HL-60 (cell line): ENCODE results near the gene CACNA1C.

Experiments
- DNase-seq, 2 experiments: peaks; one replicate each; pipeline ENCODE4 v3.0.0-alpha.2; 2010 to 2020; ENCODE audit warnings: low read depth in 1 of 2, low spot score in 1 of 2
- H3K27ac ChIP-seq: fragments of 250-450 bp; sonication (Bioruptor Pico); replicated peaks from 2 replicates; pipeline ENCODE4 v1.5.1; 2020; ENCODE audit warnings: mild to moderate bottlenecking, moderate library complexity
- H3K27me3 ChIP-seq: fragments of 250-450 bp; sonication (Bioruptor Pico); 2 replicates; pipeline ENCODE4 v1.5.1; 2021; ENCODE audit warnings: mild to moderate bottlenecking, moderate library complexity; ENCODE audit not compliant: insufficient read depth, poor library complexity, severe bottlenecking
- H3K4me3 ChIP-seq: replicated peaks from 2 replicates; pipeline ENCODE4 v1.5.1; 2011; ENCODE audit warnings: mild to moderate bottlenecking, control low read depth, low read length; ENCODE audit not compliant: insufficient read depth
- CTCF ChIP-seq: IDR thresholded peaks from one replicate; pipeline ENCODE4 v1.5.1; 2011; ENCODE audit warnings: low read length, control low read depth, inconsistent platforms; ENCODE audit not compliant: insufficient read depth
- GABPA ChIP-seq: IDR thresholded peaks from 2 replicates; pipeline ENCODE4 v1.6.1; 2012; ENCODE audit warnings: low read depth
- POLR2AphosphoS5 ChIP-seq: IDR thresholded peaks from 2 replicates; pipeline ENCODE4 v1.6.1; 2012; ENCODE audit warnings: low read depth
- REST ChIP-seq: IDR thresholded peaks from 2 replicates; pipeline ENCODE4 v1.6.1; 2012; ENCODE audit warnings: low read depth; ENCODE audit not compliant: insufficient replicate concordance
- SPI1 ChIP-seq: IDR thresholded peaks from 2 replicates; pipeline ENCODE4 v1.6.1; 2012; ENCODE audit warnings: low read depth, mild to moderate bottlenecking, borderline replicate concordance

The CACNA1C gene

GRCh38 chr12:2049604-2050540 lies 2.9 kb upstream of the CACNA1C start:
- Histone ChIP-seq H3K27ac (no peak overlapping the region), H3K27me3 (peaks cover 33% of the 10 kb centered on the region), H3K4me3 (no peak overlapping the region)
- TF ChIP-seq SPI1 (no peak), GABPA (no peak)
- no peak for DNase-seq

GRCh38 chr12:2051700-2052621 lies 826 bp upstream of the CACNA1C start:
- no peak overlapping the region for H3K27ac ChIP-seq
- H3K27me3 ChIP-seq: peaks cover 44% of the 10 kb centered on the region
- H3K4me3 ChIP-seq: no peak overlapping the region
- DNase-seq: no peak
- TF ChIP-seq POLR2AphosphoS5 (no peak), REST (no peak), SPI1 (no peak), GABPA (no peak), CTCF (no peak)

GRCh38 chr12:2053691-2054090 lies 904 bp downstream of the CACNA1C start:
- no peak for TF ChIP-seq REST
- TF ChIP-seq GABPA: no peak
- no peak for DNase-seq
- peaks cover 39% of the 10 kb centered on the region for H3K27me3 ChIP-seq
- no peak overlapping the region; the same call in 1 of the 2 replicates for H3K4me3 ChIP-seq
- H3K27ac ChIP-seq: no peak overlapping the region

GRCh38 chr12:2054091-2055018 lies 1.6 kb downstream of the CACNA1C start:
- Histone ChIP-seq H3K27ac (no peak overlapping the region), H3K27me3 (peaks cover 36% of the 10 kb centered on the region), H3K4me3 (no peak overlapping the region)
- TF ChIP-seq POLR2AphosphoS5 (no peak), GABPA (no peak), SPI1 (no peak), CTCF (no peak), REST (no peak)
- no peak for DNase-seq
